Lung (tissue), 12 donors: ENCODE results near the gene LOXL1. TPM values are rescaled to one million over a fixed set of nuclear protein-coding genes. Genes with fewer than 3 reads are reported as not detected.

Experiments
- ATAC-seq: fragments of 200-7000 bp; cut with Tn5 transposase; one replicate; pipeline ENCODE4 v1.9.1; 2020; ENCODE audit warnings: moderate number of reproducible peaks; ENCODE audit not compliant: insufficient read depth, low FRiP score
- DNase-seq, 3 donors: peaks; one replicate each; pipeline ENCODE4 v3.0.0-alpha.2; 2013 to 2017
- H3K27ac ChIP-seq, 2 donors: one replicate each; pipeline ENCODE4 v1.5.1; 2013; ENCODE audit warnings: mild to moderate bottlenecking in 2 of 2, moderate library complexity in 2 of 2, control low read depth in 1 of 2, inconsistent platforms in 1 of 2, low read depth in 1 of 2, low read length in 1 of 2
- H3K27me3 ChIP-seq, 3 donors: one replicate each; pipeline ENCODE4 v1.5.1; 2013; ENCODE audit warnings: low read length in 2 of 3; ENCODE audit not compliant: control insufficient read depth in 3 of 3, insufficient read depth in 3 of 3
- H3K36me3 ChIP-seq, 4 donors: one replicate each; pipeline ENCODE4 v1.5.1; 2013; ENCODE audit warnings: low read length in 4 of 4, mild to moderate bottlenecking in 1 of 4, moderate library complexity in 1 of 4; ENCODE audit not compliant: control insufficient read depth in 4 of 4, insufficient read depth in 4 of 4
- H3K4me1 ChIP-seq, 5 donors: one replicate each; pipeline ENCODE4 v1.5.1; 2013; ENCODE audit warnings: low read length in 5 of 5, mild to moderate bottlenecking in 2 of 5, moderate library complexity in 1 of 5; ENCODE audit not compliant: control insufficient read depth in 5 of 5, insufficient read depth in 5 of 5
- H3K4me3 ChIP-seq: one replicate; pipeline ENCODE4 v1.5.1; 2013; ENCODE audit warnings: mild to moderate bottlenecking, control low read depth, moderate library complexity
- H3K9ac ChIP-seq, 2 donors: one replicate each; pipeline ENCODE4 v1.5.1; 2013; ENCODE audit warnings: low read length in 2 of 2, control low read depth in 1 of 2; ENCODE audit not compliant: insufficient read depth in 1 of 2
- H3K9me3 ChIP-seq, 4 donors: one replicate each; pipeline ENCODE4 v1.5.1; 2013; ENCODE audit warnings: low read length in 3 of 4, mild to moderate bottlenecking in 1 of 4, moderate library complexity in 1 of 4; ENCODE audit not compliant: control insufficient read depth in 4 of 4, insufficient read depth in 3 of 4
- WGBS, 2 donors: extraction: QIAGEN DNeasy Blood & Tissue Kit; methylation state at CpG; one replicate each; pipeline ENCODE4 v1.1.7; 2013; 5-methylcytosine and 5-hydroxymethylcytosine counted together
- polyA plus RNA-seq, 2 donors: library from polyadenylated mRNA; stranded (reverse); fragments of 200-250 nt; gene quantifications; one replicate each; pipeline ENCODE4 v1.2.1, GENCODE V29; 2013
- total RNA-seq, 2 donors: library from RNA; depleted of rRNA in 1 of 2; stranded (reverse); fragments of >200 nt in 1 of 2; gene quantifications; one replicate each; pipeline ENCODE4 v1.2.1, GENCODE V29; 2014 to 2021
- TF ChIP-seq, protein P1 (sequence below): IDR thresholded peaks from 2 replicates; pipeline ENCODE4 v1.5.1; 2012; ENCODE audit warnings: mild to moderate bottlenecking; ENCODE audit errors: control extremely low read depth, extremely low read depth
- donor health status: control.
- donor health status: control.
- donor health status: Bipolar disorder and iron deficiency.
- donor health status: healthy.
- donor health status: DM: yes; HTN: yes; CAD: no.

The LOXL1 gene
- total and polyA plus RNA-seq, 4 donors, result 9.4 to 25.3 (median 14.3) TPM

DNA sequence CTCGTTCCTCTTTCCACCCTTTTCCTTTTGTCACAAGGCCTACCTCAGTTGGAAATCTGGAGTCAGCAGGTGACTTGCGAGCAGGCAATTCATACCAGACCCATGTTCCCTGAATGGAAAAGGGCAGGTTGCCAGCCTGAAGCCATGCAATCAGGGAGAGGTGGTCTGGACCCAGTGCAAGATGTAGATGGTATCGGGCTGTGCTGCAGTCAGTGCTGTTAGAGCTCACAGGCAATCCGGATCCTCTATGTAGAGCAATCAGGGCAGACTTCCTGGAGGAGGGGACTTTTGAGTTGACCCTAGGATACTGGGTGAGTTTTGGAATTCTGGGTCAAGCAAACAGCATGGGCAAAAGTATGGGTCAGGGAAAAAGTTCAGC is 18.9 kb downstream of the LOXL1 start:
- Histone ChIP-seq H3K9me3 (no peaks in the 10 kb centered on the region), H3K36me3 (peaks cover 0 to 32% (median 10%) of the 10 kb centered on the region in 4 donors), H3K27me3 (no peaks in the 10 kb centered on the region), H3K4me1 (peaks cover 0 to 19% (median 5%) of the 10 kb centered on the region in 5 donors), H3K4me3 (no peak overlapping the region), H3K27ac (no peak overlapping the region), H3K9ac (no peak overlapping the region)
- no peak for DNase-seq
- 77 to 79% methylated on average over 4 of the region's 4 CpGs for WGBS, 2 donors
- no peak for ATAC-seq
- TF ChIP-seq, protein P1, sequence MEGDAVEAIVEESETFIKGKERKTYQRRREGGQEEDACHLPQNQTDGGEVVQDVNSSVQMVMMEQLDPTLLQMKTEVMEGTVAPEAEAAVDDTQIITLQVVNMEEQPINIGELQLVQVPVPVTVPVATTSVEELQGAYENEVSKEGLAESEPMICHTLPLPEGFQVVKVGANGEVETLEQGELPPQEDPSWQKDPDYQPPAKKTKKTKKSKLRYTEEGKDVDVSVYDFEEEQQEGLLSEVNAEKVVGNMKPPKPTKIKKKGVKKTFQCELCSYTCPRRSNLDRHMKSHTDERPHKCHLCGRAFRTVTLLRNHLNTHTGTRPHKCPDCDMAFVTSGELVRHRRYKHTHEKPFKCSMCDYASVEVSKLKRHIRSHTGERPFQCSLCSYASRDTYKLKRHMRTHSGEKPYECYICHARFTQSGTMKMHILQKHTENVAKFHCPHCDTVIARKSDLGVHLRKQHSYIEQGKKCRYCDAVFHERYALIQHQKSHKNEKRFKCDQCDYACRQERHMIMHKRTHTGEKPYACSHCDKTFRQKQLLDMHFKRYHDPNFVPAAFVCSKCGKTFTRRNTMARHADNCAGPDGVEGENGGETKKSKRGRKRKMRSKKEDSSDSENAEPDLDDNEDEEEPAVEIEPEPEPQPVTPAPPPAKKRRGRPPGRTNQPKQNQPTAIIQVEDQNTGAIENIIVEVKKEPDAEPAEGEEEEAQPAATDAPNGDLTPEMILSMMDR, result no peak

DNA sequence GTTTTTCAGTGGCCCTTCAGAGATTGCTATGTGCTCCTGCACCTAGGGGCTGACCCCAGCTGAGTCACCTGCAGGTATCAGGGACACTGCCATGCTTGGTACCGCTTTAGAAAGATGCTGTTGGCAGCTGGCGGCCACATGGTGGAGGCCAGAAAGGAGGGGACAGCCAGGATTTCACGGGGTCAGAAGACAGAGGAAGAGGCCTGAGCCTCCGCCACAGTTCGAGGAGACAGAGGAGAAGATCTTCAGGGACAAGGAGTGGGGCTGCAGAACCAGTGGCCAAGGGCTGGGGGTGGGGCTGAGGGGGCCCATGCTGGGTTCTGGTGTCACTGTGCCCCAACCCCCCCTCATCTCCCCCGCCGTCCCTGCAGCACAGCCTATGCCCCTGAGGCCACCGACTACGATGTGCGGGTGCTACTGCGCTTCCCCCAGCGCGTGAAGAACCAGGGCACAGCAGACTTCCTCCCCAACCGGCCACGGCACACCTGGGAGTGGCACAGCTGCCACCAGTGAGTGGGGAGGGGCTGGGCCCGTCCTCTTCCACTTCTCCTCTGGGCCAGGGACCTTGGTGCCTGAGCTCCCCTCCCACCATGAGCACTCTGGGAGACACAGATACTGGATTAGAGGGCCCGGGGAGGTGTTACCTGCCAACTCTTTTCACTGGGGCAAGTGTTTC is 19.9 kb downstream of the LOXL1 start:
- H3K4me3 ChIP-seq, result no peak overlapping the region
- WGBS, 2 donors, result 53 to 73% methylated on average over 17 of the region's 17 CpGs

DNA sequence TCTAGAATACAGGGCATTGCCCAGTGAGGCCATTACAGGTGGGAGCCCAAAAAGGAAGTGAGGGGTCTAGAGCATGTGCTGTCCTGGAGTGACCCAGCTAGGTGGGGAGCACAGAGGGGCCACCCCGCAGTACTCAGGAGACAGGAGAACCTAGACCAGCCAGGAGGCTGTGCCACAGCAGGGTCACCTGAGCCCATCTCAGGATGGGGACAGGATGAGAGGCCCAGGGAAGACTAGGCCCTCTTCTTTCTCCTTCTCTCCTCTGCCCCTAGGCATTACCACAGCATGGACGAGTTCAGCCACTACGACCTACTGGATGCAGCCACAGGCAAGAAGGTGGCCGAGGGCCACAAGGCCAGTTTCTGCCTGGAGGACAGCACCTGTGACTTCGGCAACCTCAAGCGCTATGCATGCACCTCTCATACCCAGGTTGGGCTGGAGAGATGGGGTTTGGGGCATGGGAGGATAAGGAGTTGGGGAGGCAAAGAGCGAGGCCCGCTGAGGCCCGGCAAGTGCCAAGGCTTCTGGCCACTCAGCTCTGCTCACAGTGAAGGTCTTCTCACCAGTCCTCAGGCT is 20.6 kb downstream of the LOXL1 start:
- no peak overlapping the region for H3K4me3 ChIP-seq
- 95 to 97% methylated on average over 6 to 9 of the region's 9 CpGs for WGBS, 2 donors
- DNase-seq (no peak), ATAC-seq (no peak)
- TF ChIP-seq, protein P1, result no peak
- H3K9ac ChIP-seq, result no peak overlapping the region
- no peaks in the 10 kb centered on the region for H3K27me3 ChIP-seq
- no peaks in the 10 kb centered on the region for H3K9me3 ChIP-seq
- no peak overlapping the region for H3K27ac ChIP-seq
- peaks cover 0 to 39% (median 14%) of the 10 kb centered on the region in 4 donors for H3K36me3 ChIP-seq
- H3K4me1 ChIP-seq, result peaks cover 4 to 21% (median 7%) of the 10 kb centered on the region in 5 donors

More for the DNA sequence above, 19.9 kb downstream of the LOXL1 start:
- Histone ChIP-seq H3K36me3 (peaks cover 0 to 36% (median 14%) of the 10 kb centered on the region in 4 donors), H3K4me1 (peaks cover 0 to 16% (median 5%) of the 10 kb centered on the region in 5 donors), H3K9ac (no peak overlapping the region), H3K9me3 (no peaks in the 10 kb centered on the region), H3K27me3 (no peaks in the 10 kb centered on the region), H3K27ac (no peak overlapping the region)
- TF ChIP-seq, protein P1, result no peak
- ATAC-seq (no peak), DNase-seq (no peak)
